Natural killer cell (primary cell): ENCODE results near the gene PIGS. TPM values are rescaled to one million over a fixed set of nuclear protein-coding genes. Genes with fewer than 3 reads are reported as not detected.

Experiments used
- ATAC-seq, 3 donors: fragments of 150-1000 bp in 2 of 3; fragments of 200-7000 bp in 1 of 3; cut with Tn5 transposase; 1 replicate in 1 of 3; 2 replicates in 2 of 3; pipeline ENCODE4 v1.10.0; 2021; ENCODE audit warnings: mild to moderate bottlenecking in 2 of 3, moderate library complexity in 2 of 3
- DNase-seq, 2 donors: peaks; one replicate each; pipeline versions ENCODE4 v3.0.0 to v3.0.0-alpha.2; 2013 to 2021; ENCODE audit warnings: mixed read lengths in 1 of 2
- H3K27ac ChIP-seq: one replicate; pipeline ENCODE4 v1.5.1; 2013; ENCODE audit warnings: mild to moderate bottlenecking, low read length
- H3K27me3 ChIP-seq: one replicate; pipeline ENCODE4 v1.6.1; 2013; ENCODE audit warnings: low read length; ENCODE audit not compliant: control insufficient read depth, insufficient read depth
- H3K36me3 ChIP-seq: one replicate; pipeline ENCODE4 v1.6.1; 2013; ENCODE audit warnings: low read length; ENCODE audit not compliant: control insufficient read depth, insufficient read depth
- H3K4me1 ChIP-seq: one replicate; pipeline ENCODE4 v1.6.1; 2013; ENCODE audit warnings: low read length; ENCODE audit not compliant: control insufficient read depth, insufficient read depth
- H3K4me3 ChIP-seq: one replicate; pipeline ENCODE4 v1.5.1; 2013; ENCODE audit warnings: low read length
- H3K9me3 ChIP-seq: one replicate; pipeline ENCODE4 v1.6.1; 2013; ENCODE audit warnings: low read length; ENCODE audit not compliant: control insufficient read depth, insufficient read depth
- H3K27ac Mint-ChIP-seq, 2 donors: one replicate each; pipeline ENCODE4 v1.8.0; 2022; ENCODE audit warnings: mild to moderate bottlenecking in 2 of 2, mixed read lengths in 2 of 2, moderate library complexity in 1 of 2
- H3K27me3 Mint-ChIP-seq, 2 donors: one replicate each; pipeline ENCODE4 v1.8.0; 2022; ENCODE audit warnings: low read depth in 2 of 2, mixed read lengths in 2 of 2
- H3K36me3 Mint-ChIP-seq: one replicate; pipeline ENCODE4 v1.8.0; 2022; ENCODE audit warnings: mixed read lengths
- H3K4me1 Mint-ChIP-seq, 2 donors: one replicate each; pipeline ENCODE4 v1.8.0; 2022; ENCODE audit warnings: mixed read lengths in 2 of 2
- H3K4me3 Mint-ChIP-seq: one replicate; pipeline ENCODE4 v1.8.0; 2022; ENCODE audit warnings: mild to moderate bottlenecking, moderate library complexity, mixed read lengths
- H3K9me3 Mint-ChIP-seq, 2 donors: one replicate each; pipeline ENCODE4 v1.8.0; 2022; ENCODE audit warnings: mixed read lengths in 2 of 2
- CTCF ChIP-seq: fragments of 200-600 bp; IDR thresholded peaks from one replicate; pipeline ENCODE4 v1.8.0; 2022; ENCODE audit warnings: antibody characterized with exemption
- WGBS: methylation state at CpG from one replicate; pipeline ENCODE4 v1.1.7; 2013; ENCODE audit warnings: missing lambda C conversion rate; ENCODE audit not compliant: insufficient coverage; 5-methylcytosine and 5-hydroxymethylcytosine counted together
- intact Hi-C: fragments of 100-400 bp; cut with micrococcal nuclease; formaldehyde crosslinking; loops from one replicate; pipeline ENCODE4 v1.14.2; 2022
- total RNA-seq, 4 donors: library from RNA; stranded (reverse); fragments of 120-200 nt in 1 of 4; gene quantifications; one replicate each; pipeline versions ENCODE4 v1.2.3 to v1.2.4, GENCODE V29; 2013 to 2022

PIGS gene
- total RNA-seq, 3 donors from 2014 or later (not counting 1 experiment from before 2014, with no cell fraction given), result 88.3 to 95.3 (median 92.3) TPM

GRCh38 chr17:28515518-28515917, 55.8 kb downstream of the PIGS start:
- DNase-seq (no peak), ATAC-seq (peak in 1 of 3 donors; percentile 39)
- Mint-ChIP-seq H3K27me3 (peaks cover 6 to 7% of the 10 kb centered on the region in 2 donors), H3K4me3 (no peak overlapping the region), H3K27ac (no peak overlapping the region), H3K4me1 (no peaks in the 10 kb centered on the region), H3K9me3 (no peaks in the 10 kb centered on the region), H3K36me3 (no peaks in the 10 kb centered on the region)
- intact Hi-C loops, result no loop called here
- Histone ChIP-seq H3K4me1 (no peaks in the 10 kb centered on the region), H3K27ac (no peak overlapping the region), H3K9me3 (no peaks in the 10 kb centered on the region), H3K27me3 (peaks cover 3% of the 10 kb centered on the region), H3K4me3 (no peak overlapping the region), H3K36me3 (no peaks in the 10 kb centered on the region)
- TF ChIP-seq CTCF, result no peak
- 91% methylated on average over 1 of the region's 1 CpG for WGBS

DNA sequence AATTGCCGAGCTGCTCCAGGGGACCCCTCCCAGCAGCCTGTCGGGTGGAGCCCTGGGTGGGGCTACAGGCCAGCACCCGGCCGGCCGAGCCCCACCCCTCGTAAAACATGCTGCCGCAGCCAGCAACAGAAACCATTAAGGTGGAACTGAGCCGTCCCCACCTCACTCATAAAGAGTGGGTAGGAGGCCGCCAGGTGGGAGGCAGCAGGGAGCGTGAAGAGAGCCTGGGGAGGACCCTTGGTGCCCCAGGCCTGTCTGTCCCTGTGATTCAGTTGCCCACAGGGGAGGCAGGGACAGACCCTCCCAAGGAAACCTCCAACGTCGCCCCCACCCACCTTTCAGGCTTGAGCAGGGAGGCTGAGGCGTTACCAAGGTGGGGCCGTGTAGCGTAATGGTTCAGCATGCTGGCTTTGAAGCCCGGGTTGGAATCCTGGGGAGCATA, 56.7 kb downstream of the PIGS start:
- Mint-ChIP-seq H3K9me3 (no peaks in the 10 kb centered on the region), H3K27me3 (peaks cover 6 to 11% of the 10 kb centered on the region in 2 donors), H3K4me1 (no peaks in the 10 kb centered on the region), H3K36me3 (no peaks in the 10 kb centered on the region), H3K27ac (no peak overlapping the region), H3K4me3 (no peak overlapping the region)
- Histone ChIP-seq H3K36me3 (no peaks in the 10 kb centered on the region), H3K9me3 (no peaks in the 10 kb centered on the region), H3K4me1 (no peaks in the 10 kb centered on the region), H3K27ac (no peak overlapping the region), H3K4me3 (no peak overlapping the region), H3K27me3 (peaks cover 3% of the 10 kb centered on the region)
- intact Hi-C loops, result no loop called here
- ATAC-seq (no peak), DNase-seq (no peak)
- WGBS, result 79% methylated on average over 15 of the region's 16 CpGs
- TF ChIP-seq CTCF, result no peak

DNA sequence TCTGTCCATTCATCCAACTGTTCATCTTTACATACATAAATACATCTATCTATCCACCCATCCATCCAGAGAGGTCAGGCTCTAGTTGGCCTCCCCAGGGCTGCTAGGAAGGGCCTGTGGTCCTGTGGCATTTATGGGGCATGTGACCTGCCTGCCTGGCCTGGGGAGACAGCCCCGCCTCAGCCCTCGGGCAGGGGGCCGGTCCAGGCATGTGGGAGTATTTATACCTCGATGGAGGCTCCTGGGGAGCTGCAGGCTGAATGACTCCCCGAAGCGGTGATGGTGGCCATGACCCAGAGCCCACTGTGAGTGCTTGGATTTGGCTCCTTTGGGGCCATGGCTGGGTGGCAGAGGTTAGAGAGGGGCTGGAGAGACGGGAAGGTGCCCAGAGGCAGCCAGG, 57.8 kb downstream of the PIGS start:
- H3K4me3 ChIP-seq, result no peak overlapping the region
- Mint-ChIP-seq H3K27me3 (peaks cover 0 to 10% of the 10 kb centered on the region in 2 donors), H3K9me3 (no peaks in the 10 kb centered on the region)

More for the DNA sequence above, 57.8 kb downstream of the PIGS start:
- no peaks in the 10 kb centered on the region for H3K36me3 Mint-ChIP-seq
- DNase-seq (no peak), ATAC-seq (no peak)
- intact Hi-C loops, result no loop called here
- H3K4me1 Mint-ChIP-seq, result no peaks in the 10 kb centered on the region
- no peaks in the 10 kb centered on the region for H3K4me1 ChIP-seq
- no peaks in the 10 kb centered on the region for H3K9me3 ChIP-seq
- no peak for TF ChIP-seq CTCF
- peaks cover 3% of the 10 kb centered on the region for H3K27me3 ChIP-seq
- no peak overlapping the region for H3K27ac Mint-ChIP-seq
- H3K4me3 Mint-ChIP-seq, result no peak overlapping the region
- 77% methylated on average over 7 of the region's 7 CpGs for WGBS
- H3K27ac ChIP-seq, result no peak overlapping the region
- no peaks in the 10 kb centered on the region for H3K36me3 ChIP-seq
